Astrocyte of the spinal cord (primary cell): Measurements from ENCODE around the gene POU2AF1.

ENCODE experiments used
- DNase-seq: peaks from one replicate; pipeline ENCODE4 v3.0.0; 2011; ENCODE audit warnings: low read depth, low spot score
- H3K4me3 ChIP-seq: 2 replicates; pipeline ENCODE4 v1.5.1; 2011; ENCODE audit warnings: low read depth, mild to moderate bottlenecking, low read length, moderate library complexity
- CTCF ChIP-seq: IDR thresholded peaks from 2 replicates; pipeline ENCODE4 v1.5.1; 2012; ENCODE audit warnings: low read depth, mild to moderate bottlenecking, low read length, inconsistent platforms
- in situ Hi-C: cut with HindIII; loops from 2 replicates; pipeline ENCODE4 v1.10.0; 2017; ENCODE audit warnings: low sequenced_read_pairs

The POU2AF1 gene

GRCh38 chr11:111417011-111417765 lies 38.1 kb upstream of the POU2AF1 start:
- DNase-seq: no peak
- no peak overlapping the region for H3K4me3 ChIP-seq
- in situ Hi-C loops: no loop called here
- TF ChIP-seq CTCF: no peak

GRCh38 chr11:111416231-111416960 lies 37.3 kb upstream of the POU2AF1 start:
- in situ Hi-C loops: no loop called here
- no peak for DNase-seq
- H3K4me3 ChIP-seq: no peak overlapping the region
- TF ChIP-seq CTCF: no peak

- in situ Hi-C loops: no loop called here
- H3K4me3 ChIP-seq: no peak overlapping the region
- TF ChIP-seq CTCF: no peak
- no peak for DNase-seq
Observed at GRCh38 chr11:111414936-111415335, 35.9 kb upstream of the POU2AF1 start.

GRCh38 chr11:111414267-111414931 lies 35.3 kb upstream of the POU2AF1 start:
- in situ Hi-C loops: no loop called here
- no peak for TF ChIP-seq CTCF
- DNase-seq: no peak
- H3K4me3 ChIP-seq: no peak overlapping the region

- in situ Hi-C loops: no loop called here
- no peak overlapping the region for H3K4me3 ChIP-seq
- no peak for DNase-seq
- TF ChIP-seq CTCF: no peak
Observed at GRCh38 chr11:111413849-111414248, 34.8 kb upstream of the POU2AF1 start.

- no peak for TF ChIP-seq CTCF
- no peak overlapping the region for H3K4me3 ChIP-seq
- in situ Hi-C loops: no loop called here
- DNase-seq: no peak
Observed at GRCh38 chr11:111412293-111412692, 33.2 kb upstream of the POU2AF1 start.
